ENCODE results near the gene UBL4A.

DNA sequence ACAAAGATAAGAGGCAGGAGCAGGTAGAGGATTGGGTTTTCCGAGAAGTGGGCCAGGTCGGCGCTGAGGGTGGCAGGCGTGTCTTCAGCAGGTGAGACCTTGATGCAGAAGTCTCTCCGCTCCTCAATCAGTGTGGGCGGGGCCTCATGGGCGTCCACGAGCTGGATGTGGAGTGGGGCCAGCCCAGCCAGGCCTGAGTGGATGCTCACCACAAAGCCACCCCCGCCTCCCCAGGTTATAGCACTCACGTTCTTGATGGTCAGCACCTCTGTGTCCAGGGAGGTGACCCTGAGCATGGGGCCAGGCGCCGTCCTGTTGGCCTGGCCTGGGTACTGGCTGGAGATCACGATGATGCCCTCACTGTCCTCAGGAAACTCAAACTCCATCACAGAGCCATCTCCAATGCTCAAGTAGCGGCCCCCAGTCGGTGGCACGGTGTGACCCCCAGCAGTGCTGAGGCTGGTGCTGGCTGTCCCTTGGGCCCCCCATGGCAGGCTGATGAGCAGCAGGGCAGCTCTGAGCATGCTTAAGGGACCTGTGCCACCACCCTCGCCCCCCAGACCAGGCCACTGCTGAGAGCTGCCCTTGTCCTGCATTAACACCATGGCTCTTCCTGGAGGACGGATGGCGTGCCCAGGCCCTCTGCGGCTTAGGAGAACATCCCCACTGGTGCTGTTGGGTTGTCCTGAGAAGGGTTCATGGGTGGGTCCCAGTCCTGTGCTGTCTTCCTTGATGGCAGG lies 2.1 kb upstream of the UBL4A start:
- TF ChIP-seq GATA2 (IDR thresholded peaks at IDR 0.05; ENCODE audit: low read depth, low read length) (no peak), GATA3 (IDR thresholded peaks at IDR 0.05; ENCODE audit: low read depth, low read length) (no peak)
